ENCODE measurements around the gene ZNF764.

The ZNF764 gene

GRCh38 chr16:30521476-30521872, 36.7 kb downstream of the ZNF764 start:
- Histone ChIP-seq H3K27me3 (ENCODE audit: low read length) (no peaks in the 10 kb centered on the region), H2AFZ (ENCODE audit: low read depth, low read length, severe bottlenecking) (no peak overlapping the region), H3F3A (ENCODE audit: insufficient read depth) (peaks cover 45% of the 10 kb centered on the region), H3K9me2 (replicated peaks; ENCODE audit: insufficient read depth, low read length) (no peaks in the 10 kb centered on the region), H3K9me3 (ENCODE audit: insufficient read depth, low read length) (no peaks in the 10 kb centered on the region), H3K4me2 (ENCODE audit: low read depth, low read length, poor library complexity, severe bottlenecking) (no peak overlapping the region), H3K4me3 (ENCODE audit: insufficient read depth, low read length, poor library complexity, severe bottlenecking) (no peak overlapping the region), H3K36me3 (ENCODE audit: low read length) (0 out of 2 replicates have a peak, but pooled peaks cover 7% of the 10 kb centered on the region), H3K9ac (ENCODE audit: low read length) (no peak overlapping the region), H3K27ac (ENCODE audit: low read depth, low read length) (peak overlapping the region; percentile 31; the same call in 1 of the 2 replicates), H4K20me1 (ENCODE audit: low read depth, low read length) (no peaks in the 10 kb centered on the region), H3K79me2 (ENCODE audit: insufficient read depth, low read length) (no peaks in the 10 kb centered on the region)
- TF ChIP-seq CTCF (IDR thresholded peaks at IDR 0.05; ENCODE audit: insufficient read depth, low read length, poor library complexity, severe bottlenecking), result no peak
- TF ChIP-seq EZH2phosphoT487 (conservative IDR thresholded peaks at IDR 0.05; ENCODE audit: low read length), result no peak

- H3K27ac ChIP-seq (ENCODE audit: low read depth, low read length), result no peak overlapping the region
- H4K20me1 ChIP-seq (ENCODE audit: low read depth, low read length), result no peaks in the 10 kb centered on the region
- H3K9me2 ChIP-seq (replicated peaks; ENCODE audit: insufficient read depth, low read length), result no peaks in the 10 kb centered on the region
- H3K4me2 ChIP-seq (ENCODE audit: low read depth, low read length, poor library complexity, severe bottlenecking), result no peak overlapping the region
- H3K79me2 ChIP-seq (ENCODE audit: insufficient read depth, low read length), result no peaks in the 10 kb centered on the region
- H3K27me3 ChIP-seq (ENCODE audit: low read length), result no peaks in the 10 kb centered on the region
- TF ChIP-seq EZH2phosphoT487 (conservative IDR thresholded peaks at IDR 0.05; ENCODE audit: low read length) (no peak), CTCF (IDR thresholded peaks at IDR 0.05; ENCODE audit: insufficient read depth, low read length, poor library complexity, severe bottlenecking) (no peak)
- no peak overlapping the region for H2AFZ ChIP-seq (ENCODE audit: low read depth, low read length, severe bottlenecking)
- H3K36me3 ChIP-seq (ENCODE audit: low read length), result peaks cover 13% of the 10 kb centered on the region; the same call in 1 of the 2 replicates
- H3K9me3 ChIP-seq (ENCODE audit: insufficient read depth, low read length), result no peaks in the 10 kb centered on the region
- H3K4me3 ChIP-seq (ENCODE audit: insufficient read depth, low read length, poor library complexity, severe bottlenecking), result no peak overlapping the region
- H3F3A ChIP-seq (ENCODE audit: insufficient read depth), result peaks cover 36% of the 10 kb centered on the region
- no peak overlapping the region for H3K9ac ChIP-seq (ENCODE audit: low read length)
Observed at GRCh38 chr16:30519120-30520049, 38.8 kb downstream of the ZNF764 start.

GRCh38 chr16:30518552-30518951, 39.6 kb downstream of the ZNF764 start:
- Histone ChIP-seq H3K79me2 (ENCODE audit: insufficient read depth, low read length) (no peaks in the 10 kb centered on the region), H4K20me1 (ENCODE audit: low read depth, low read length) (no peaks in the 10 kb centered on the region), H3K9me2 (replicated peaks; ENCODE audit: insufficient read depth, low read length) (no peaks in the 10 kb centered on the region), H2AFZ (ENCODE audit: low read depth, low read length, severe bottlenecking) (no peak overlapping the region), H3K4me3 (ENCODE audit: insufficient read depth, low read length, poor library complexity, severe bottlenecking) (no peak overlapping the region), H3K9me3 (ENCODE audit: insufficient read depth, low read length) (no peaks in the 10 kb centered on the region), H3K4me2 (ENCODE audit: low read depth, low read length, poor library complexity, severe bottlenecking) (no peak overlapping the region), H3K27ac (ENCODE audit: low read depth, low read length) (no peak overlapping the region), H3K27me3 (ENCODE audit: low read length) (no peaks in the 10 kb centered on the region), H3K36me3 (ENCODE audit: low read length) (peaks cover 16% of the 10 kb centered on the region; the same call in 1 of the 2 replicates), H3K9ac (ENCODE audit: low read length) (no peak overlapping the region), H3F3A (ENCODE audit: insufficient read depth) (peaks cover 39% of the 10 kb centered on the region)
- TF ChIP-seq CTCF (IDR thresholded peaks at IDR 0.05; ENCODE audit: insufficient read depth, low read length, poor library complexity, severe bottlenecking), result no peak
